ENCODE results near the gene OXNAD1. TPM values are rescaled to one million over a fixed set of nuclear protein-coding genes. Genes with fewer than 3 reads are reported as not detected.
A peak's percentile ranks its signal among the peaks of the same experiment; 100 is the strongest.

The OXNAD1 gene
- total RNA-seq, 5 donors from 2014 or later (not counting 1 experiment from before 2014, with no cell fraction given), result 78.5 to 218 (median 101) TPM

DNA sequence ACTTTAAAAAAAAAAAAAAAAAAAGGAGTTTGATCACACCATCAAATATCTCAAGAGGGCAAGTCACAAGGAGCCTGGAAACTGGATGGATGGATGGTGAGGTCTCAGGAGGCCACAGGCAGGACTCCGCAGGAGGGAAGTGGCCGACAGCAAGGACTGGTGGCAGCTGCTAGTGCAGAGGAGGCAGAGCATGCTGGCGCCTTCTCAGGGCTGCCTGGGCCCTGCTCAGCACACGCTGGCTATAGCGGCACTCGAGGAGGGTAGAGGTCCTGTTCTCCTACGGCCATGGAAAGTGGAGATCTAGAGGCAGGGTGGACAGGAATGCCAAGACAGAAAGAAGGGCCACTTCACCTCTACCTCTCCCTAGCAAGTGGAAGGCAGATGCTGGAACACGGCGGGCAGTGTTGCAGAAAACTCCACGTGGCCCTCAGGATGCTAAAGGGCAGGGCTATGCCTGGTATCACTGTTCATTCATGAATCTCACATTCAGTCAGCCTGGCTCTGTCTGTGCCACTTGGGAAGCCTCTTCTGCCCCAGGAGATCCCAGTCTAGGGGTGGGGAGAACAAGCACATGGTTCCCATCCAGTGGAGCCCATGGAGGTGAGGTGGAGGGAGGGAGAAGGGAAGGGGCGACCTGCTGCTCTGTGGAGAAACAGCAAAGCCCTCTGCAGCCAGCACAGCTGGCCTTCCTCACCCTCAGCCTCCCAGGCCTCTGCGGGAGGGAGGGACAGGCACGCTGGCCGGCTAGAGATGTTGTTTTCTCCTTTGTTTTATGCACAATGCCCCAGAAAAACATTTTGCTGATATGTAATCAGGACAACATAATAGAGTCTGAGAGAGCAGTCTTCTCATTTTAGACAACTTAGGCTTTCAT lies 71.0 kb downstream of the OXNAD1 start:
- peaks cover 75 to 87% (median 80%) of the 10 kb centered on the region in 3 donors for H3K4me1 Mint-ChIP-seq
- peaks cover 63% of the 10 kb centered on the region for H3K36me3 Mint-ChIP-seq
- ChIA-PET POLR2A (interaction anchor here in 1 of 2 donors (1.5 kb wide), 1 partner anchor 12 kb away, joined by 3 read pairs; no protein-coding TSS in a partner anchor), CTCF (interaction anchor here in 1 of 2 donors (0.9 to 1.2 kb wide), 2 partner anchors 17 to 45 kb away, joined by 3 read pairs; no protein-coding TSS in a partner anchor)
- H3K9me3 ChIP-seq, result no peaks in the 10 kb centered on the region
- H3K27me3 ChIP-seq (replicated peaks in 1 of 2; ENCODE audit: control insufficient read depth in 2 of 2, extremely low read depth in 1 of 2, insufficient read depth in 2 of 2, low read length in 1 of 2), result no peaks in the 10 kb centered on the region
- H3K4me3 ChIP-seq (ENCODE audit: control insufficient read depth in 1 of 2, extremely low read depth in 1 of 2, low read length in 1 of 2), result no peak overlapping the region
- DNase-seq (no peak), ATAC-seq (replicated peaks in 1 of 4) (no peak)
- no peak overlapping the region for H3K27ac ChIP-seq (ENCODE audit: low read length)
- no peak overlapping the region for H3K4me3 Mint-ChIP-seq
- H3K9me3 Mint-ChIP-seq, result peaks cover 4 to 8% (median 8%) of the 10 kb centered on the region in 3 donors
- H3K4me1 ChIP-seq (ENCODE audit: control insufficient read depth in 1 of 2, extremely low read depth in 1 of 2, insufficient read depth in 2 of 2, low read length in 2 of 2), result peaks cover 16 to 37% of the 10 kb centered on the region in 2 experiments
- peak overlapping the region; percentile 85 to 90 for H3K27ac Mint-ChIP-seq
- H3K36me3 ChIP-seq (ENCODE audit: control insufficient read depth in 2 of 2, extremely low read depth in 1 of 2, insufficient read depth in 1 of 2, low read length in 1 of 2), result peaks cover 16 to 61% of the 10 kb centered on the region in 2 donors
- WGBS (ENCODE audit: insufficient coverage), result 91% methylated on average over 4 of the region's 14 CpGs
- no peaks in the 10 kb centered on the region for H3K27me3 Mint-ChIP-seq

- Mint-ChIP-seq H3K27me3 (no peaks in the 10 kb centered on the region), H3K36me3 (peaks cover 54% of the 10 kb centered on the region), H3K4me3 (peak overlapping the region in 1 of 3 donors; percentile 48), H3K27ac (peak overlapping the region; percentile 91 to 94), H3K4me1 (peaks cover 78 to 86% (median 82%) of the 10 kb centered on the region in 3 donors), H3K9me3 (peaks cover 0 to 3% (median 3%) of the 10 kb centered on the region in 3 donors)
- Histone ChIP-seq H3K4me3 (ENCODE audit: control insufficient read depth in 1 of 2, extremely low read depth in 1 of 2, low read length in 1 of 2) (no peak overlapping the region), H3K27me3 (replicated peaks in 1 of 2; ENCODE audit: control insufficient read depth in 2 of 2, extremely low read depth in 1 of 2, insufficient read depth in 2 of 2, low read length in 1 of 2) (no peaks in the 10 kb centered on the region), H3K9me3 (no peaks in the 10 kb centered on the region), H3K4me1 (ENCODE audit: control insufficient read depth in 1 of 2, extremely low read depth in 1 of 2, insufficient read depth in 2 of 2, low read length in 2 of 2) (peaks cover 16 to 37% of the 10 kb centered on the region in 2 experiments), H3K36me3 (ENCODE audit: control insufficient read depth in 2 of 2, extremely low read depth in 1 of 2, insufficient read depth in 1 of 2, low read length in 1 of 2) (peaks cover 16 to 55% of the 10 kb centered on the region in 2 donors), H3K27ac (ENCODE audit: low read length) (peak overlapping the region; percentile 17)
- 100% methylated on average over 4 of the region's 6 CpGs for WGBS (ENCODE audit: insufficient coverage)
- DNase-seq (no peak), ATAC-seq (replicated peaks in 1 of 4) (no peak)
- POLR2A ChIA-PET, result interaction anchor here in 1 of 2 donors (1.5 kb wide), 1 partner anchor 13 kb away, joined by 3 read pairs; no protein-coding TSS in a partner anchor
- CTCF ChIA-PET, result interaction anchor here in 1 of 2 donors (0.9 to 1.2 kb wide), 3 partner anchors 18 to 69 kb away, joined by 3 to 9 read pairs (median 3); no protein-coding TSS in a partner anchor
Observed at GRCh38 chr3:16336825-16337224, 71.8 kb downstream of the OXNAD1 start.

GRCh38 chr3:16337856-16338540 lies 73.0 kb downstream of the OXNAD1 start:
- peak overlapping the region in 1 of 2 donors; percentile 44 for H3K4me3 ChIP-seq (ENCODE audit: control insufficient read depth in 1 of 2, extremely low read depth in 1 of 2, low read length in 1 of 2)
- H3K27ac ChIP-seq (ENCODE audit: low read length), result peak overlapping the region; percentile 78
- 33% methylated on average over 14 of the region's 15 CpGs for WGBS (ENCODE audit: insufficient coverage)
- ATAC-seq (replicated peaks in 1 of 4) (peak; percentile 79 to 88 (median 86)), DNase-seq (peak in 34 of 35 experiments; percentile 21 to 72 (median 50))
- H3K9me3 ChIP-seq, result no peaks in the 10 kb centered on the region
- POLR2A ChIA-PET, result interaction anchor here (0.6 to 2.0 kb wide), 3 partner anchors 33 to 161 kb away, joined by 3 to 7 read pairs (median 3); partner anchors contain the start of genes DPH3 (in 1 of the 2) and OXNAD1 (in 1 of the 2)
- Mint-ChIP-seq H3K4me3 (peak overlapping the region; percentile 29 to 61 (median 48)), H3K4me1 (peaks cover 74 to 78% (median 78%) of the 10 kb centered on the region in 3 donors), H3K27ac (peak overlapping the region; percentile 91 to 94), H3K9me3 (no peaks in the 10 kb centered on the region), H3K36me3 (peaks cover 52% of the 10 kb centered on the region), H3K27me3 (no peaks in the 10 kb centered on the region)
- H3K36me3 ChIP-seq (ENCODE audit: control insufficient read depth in 2 of 2, extremely low read depth in 1 of 2, insufficient read depth in 1 of 2, low read length in 1 of 2), result peaks cover 18 to 52% of the 10 kb centered on the region in 2 donors
- CTCF ChIA-PET, result interaction anchor here in 1 of 2 donors (0.9 to 1.8 kb wide), 3 partner anchors 18 to 191 kb away, joined by 3 to 7 read pairs (median 4); no protein-coding TSS in a partner anchor
- no peaks in the 10 kb centered on the region for H3K27me3 ChIP-seq (replicated peaks in 1 of 2; ENCODE audit: control insufficient read depth in 2 of 2, extremely low read depth in 1 of 2, insufficient read depth in 2 of 2, low read length in 1 of 2)
- peaks cover 16 to 42% of the 10 kb centered on the region in 2 experiments for H3K4me1 ChIP-seq (ENCODE audit: control insufficient read depth in 1 of 2, extremely low read depth in 1 of 2, insufficient read depth in 2 of 2, low read length in 2 of 2)

DNA sequence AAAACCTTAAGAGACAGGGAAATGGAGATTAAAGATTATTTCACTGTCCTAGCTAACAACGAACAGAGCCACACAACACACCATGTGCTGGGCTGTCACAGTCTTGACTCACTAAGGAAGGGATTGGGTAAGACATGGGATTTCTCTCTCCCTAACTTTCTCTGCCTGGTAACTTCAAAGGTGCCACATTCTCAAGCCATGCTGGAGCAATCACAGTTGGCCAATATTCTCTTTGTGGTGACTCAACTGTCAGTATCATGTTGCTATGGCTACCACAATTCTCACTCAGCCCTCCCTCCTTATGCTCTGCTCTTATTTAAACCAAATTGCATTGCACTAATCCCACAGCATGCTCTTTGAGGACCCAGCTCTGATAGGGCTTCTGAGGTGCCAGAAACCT lies 74.0 kb downstream of the OXNAD1 start:
- Mint-ChIP-seq H3K4me1 (peaks cover 81 to 86% (median 83%) of the 10 kb centered on the region in 3 donors), H3K4me3 (peak overlapping the region in 2 of 3 donors; percentile 39 to 48), H3K27me3 (no peaks in the 10 kb centered on the region), H3K36me3 (peaks cover 56% of the 10 kb centered on the region), H3K9me3 (no peaks in the 10 kb centered on the region), H3K27ac (peak overlapping the region; percentile 91 to 94)
- peak overlapping the region; percentile 78 for H3K27ac ChIP-seq (ENCODE audit: low read length)
- peaks cover 18 to 55% of the 10 kb centered on the region in 2 donors for H3K36me3 ChIP-seq (ENCODE audit: control insufficient read depth in 2 of 2, extremely low read depth in 1 of 2, insufficient read depth in 1 of 2, low read length in 1 of 2)
- CTCF ChIA-PET, result interaction anchor here in 1 of 2 donors (1.8 kb wide), 1 partner anchor 49 kb away, joined by 7 read pairs; no protein-coding TSS in a partner anchor
- no peak overlapping the region for H3K4me3 ChIP-seq (ENCODE audit: control insufficient read depth in 1 of 2, extremely low read depth in 1 of 2, low read length in 1 of 2)
- no peaks in the 10 kb centered on the region for H3K27me3 ChIP-seq (replicated peaks in 1 of 2; ENCODE audit: control insufficient read depth in 2 of 2, extremely low read depth in 1 of 2, insufficient read depth in 2 of 2, low read length in 1 of 2)
- H3K9me3 ChIP-seq, result no peaks in the 10 kb centered on the region
- WGBS (ENCODE audit: insufficient coverage), result no CpG with 5 or more reads among the region's 1 CpG
- H3K4me1 ChIP-seq (ENCODE audit: control insufficient read depth in 1 of 2, extremely low read depth in 1 of 2, insufficient read depth in 2 of 2, low read length in 2 of 2), result peaks cover 18 to 44% of the 10 kb centered on the region in 2 experiments
- POLR2A ChIA-PET, result interaction anchor here (0.5 to 2.0 kb wide), 3 partner anchors 34 to 75 kb away, joined by 3 to 7 read pairs (median 3); partner anchors contain the start of genes DPH3 (in 1 of the 2) and OXNAD1 (in 1 of the 2)
- DNase-seq, result peak in 8 of 35 experiments; percentile 16 to 61 (median 22)
- ATAC-seq (replicated peaks in 1 of 4), result peak; percentile 31 to 51 (median 41)

DNA sequence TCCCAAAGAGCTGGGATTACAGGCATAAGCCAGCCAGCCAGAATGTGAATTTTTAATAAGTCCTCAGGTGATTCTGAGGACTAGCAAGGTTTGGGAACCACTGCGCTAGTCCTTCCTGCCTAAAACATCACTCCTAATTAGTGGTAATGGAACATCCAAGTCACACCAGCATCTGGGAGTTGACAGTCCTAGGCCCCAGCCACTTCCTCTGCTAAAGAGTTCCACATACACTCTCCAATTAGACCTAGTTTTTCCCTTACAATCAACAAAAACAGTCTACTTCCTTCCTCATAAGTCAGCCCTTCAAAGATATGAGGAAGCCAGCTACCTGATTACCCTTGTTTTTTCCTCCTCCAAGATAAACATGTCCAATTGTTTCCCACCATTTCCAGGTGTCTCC lies 78.1 kb downstream of the OXNAD1 start:
- H3K4me1 Mint-ChIP-seq, result peaks cover 69 to 74% (median 71%) of the 10 kb centered on the region in 3 donors
- peaks cover 13 to 27% of the 10 kb centered on the region in 2 experiments for H3K4me1 ChIP-seq (ENCODE audit: control insufficient read depth in 1 of 2, extremely low read depth in 1 of 2, insufficient read depth in 2 of 2, low read length in 2 of 2)
- ATAC-seq (replicated peaks in 1 of 4), result no peak
- H3K27ac Mint-ChIP-seq, result peak overlapping the region; percentile 70 to 78
- no peaks in the 10 kb centered on the region for H3K27me3 ChIP-seq (replicated peaks in 1 of 2; ENCODE audit: control insufficient read depth in 2 of 2, extremely low read depth in 1 of 2, insufficient read depth in 2 of 2, low read length in 1 of 2)
- H3K9me3 ChIP-seq, result no peaks in the 10 kb centered on the region
- no peak overlapping the region for H3K4me3 ChIP-seq (ENCODE audit: control insufficient read depth in 1 of 2, extremely low read depth in 1 of 2, low read length in 1 of 2)
- 100% methylated on average over 1 of the region's 1 CpG for WGBS (ENCODE audit: insufficient coverage)
- H3K36me3 ChIP-seq (ENCODE audit: control insufficient read depth in 2 of 2, extremely low read depth in 1 of 2, insufficient read depth in 1 of 2, low read length in 1 of 2), result peaks cover 7 to 57% of the 10 kb centered on the region in 2 donors
- no peaks in the 10 kb centered on the region for H3K27me3 Mint-ChIP-seq
- CTCF ChIA-PET, result interaction anchor here in 1 of 2 donors (0.6 kb wide), 1 partner anchor 501 kb away, joined by 3 read pairs; no protein-coding TSS in a partner anchor
- peak overlapping the region; percentile 26 for H3K27ac ChIP-seq (ENCODE audit: low read length)
- no peak for DNase-seq
- peaks cover 70% of the 10 kb centered on the region for H3K36me3 Mint-ChIP-seq
- H3K4me3 Mint-ChIP-seq, result peak overlapping the region in 1 of 3 donors; percentile 6
- POLR2A ChIA-PET, result interaction anchor here in 1 of 2 donors (0.8 kb wide), 1 partner anchor 144 kb away, joined by 8 read pairs; no protein-coding TSS in a partner anchor
- peaks cover 0 to 6% (median 0%) of the 10 kb centered on the region in 3 donors for H3K9me3 Mint-ChIP-seq

All from T-cell (primary cell).